Measurements from ENCODE around the gene MYO7A.

- no peak for TF ChIP-seq EZH2 (IDR thresholded peaks at IDR 0.05; ENCODE audit: insufficient read depth, poor library complexity, severe bottlenecking)
- TF ChIP-seq EZH2phosphoT487 (IDR thresholded peaks at IDR 0.05; ENCODE audit: insufficient read depth, low read depth) = no peak
These were observed 131.6 kb downstream of the MYO7A start for GRCh38 chr11:77259641-77260040.
